GM12801 (cell line): ENCODE data around the gene ONECUT3.

Experiments used
- TF ChIP-seq, protein P1 (sequence below): IDR thresholded peaks from one replicate; pipeline ENCODE4 v1.5.1; 2011; ENCODE audit warnings: control low read depth; ENCODE audit not compliant: insufficient read length; ENCODE audit errors: extremely low read depth

Gene ONECUT3

GRCh38 chr19:1773184-1773583 lies 19.9 kb downstream of the ONECUT3 start:
- TF ChIP-seq, protein P1, sequence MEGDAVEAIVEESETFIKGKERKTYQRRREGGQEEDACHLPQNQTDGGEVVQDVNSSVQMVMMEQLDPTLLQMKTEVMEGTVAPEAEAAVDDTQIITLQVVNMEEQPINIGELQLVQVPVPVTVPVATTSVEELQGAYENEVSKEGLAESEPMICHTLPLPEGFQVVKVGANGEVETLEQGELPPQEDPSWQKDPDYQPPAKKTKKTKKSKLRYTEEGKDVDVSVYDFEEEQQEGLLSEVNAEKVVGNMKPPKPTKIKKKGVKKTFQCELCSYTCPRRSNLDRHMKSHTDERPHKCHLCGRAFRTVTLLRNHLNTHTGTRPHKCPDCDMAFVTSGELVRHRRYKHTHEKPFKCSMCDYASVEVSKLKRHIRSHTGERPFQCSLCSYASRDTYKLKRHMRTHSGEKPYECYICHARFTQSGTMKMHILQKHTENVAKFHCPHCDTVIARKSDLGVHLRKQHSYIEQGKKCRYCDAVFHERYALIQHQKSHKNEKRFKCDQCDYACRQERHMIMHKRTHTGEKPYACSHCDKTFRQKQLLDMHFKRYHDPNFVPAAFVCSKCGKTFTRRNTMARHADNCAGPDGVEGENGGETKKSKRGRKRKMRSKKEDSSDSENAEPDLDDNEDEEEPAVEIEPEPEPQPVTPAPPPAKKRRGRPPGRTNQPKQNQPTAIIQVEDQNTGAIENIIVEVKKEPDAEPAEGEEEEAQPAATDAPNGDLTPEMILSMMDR = no peak

- TF ChIP-seq, protein P1 = no peak
Observed at GRCh38 chr19:1774989-1775772, 21.9 kb downstream of the ONECUT3 start.

DNA sequence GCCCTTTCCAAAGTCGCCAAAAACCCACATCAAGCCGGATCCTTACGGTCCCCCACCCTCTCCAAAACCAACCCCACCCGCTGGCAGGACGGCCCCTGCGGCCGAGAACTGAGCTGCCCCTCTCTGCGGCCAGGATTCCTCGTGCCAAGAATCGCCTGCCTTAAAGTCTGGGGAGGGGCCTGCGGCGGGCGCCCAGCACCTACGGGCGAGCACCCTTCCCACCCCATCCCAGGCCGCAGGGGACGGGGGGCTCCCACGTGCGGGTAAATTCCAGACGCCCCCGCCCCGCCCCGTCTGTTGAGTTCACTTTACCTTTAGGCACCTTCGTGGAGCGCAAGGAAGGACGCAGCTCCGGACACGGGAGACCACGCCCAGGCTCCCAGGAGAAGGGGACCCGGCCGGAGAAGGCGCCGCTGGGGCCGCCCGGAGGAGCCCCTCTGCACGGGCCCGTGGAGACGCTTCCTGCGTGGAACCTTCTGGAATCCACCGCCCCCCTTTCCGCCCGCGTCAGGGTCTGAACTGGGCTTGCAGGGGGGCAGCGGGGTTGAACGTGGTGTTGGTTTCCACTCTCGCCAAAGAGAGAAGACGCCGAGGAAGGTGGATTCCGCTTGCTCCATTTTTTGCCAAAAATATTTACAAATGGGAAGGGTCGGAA lies 22.8 kb downstream of the ONECUT3 start:
- TF ChIP-seq, protein P1 = no peak

GRCh38 chr19:1776606-1777147 lies 23.4 kb downstream of the ONECUT3 start:
- TF ChIP-seq, protein P1 = no peak

- TF ChIP-seq, protein P1 = no peak
Observed at GRCh38 chr19:1777149-1777548, 23.8 kb downstream of the ONECUT3 start.

DNA sequence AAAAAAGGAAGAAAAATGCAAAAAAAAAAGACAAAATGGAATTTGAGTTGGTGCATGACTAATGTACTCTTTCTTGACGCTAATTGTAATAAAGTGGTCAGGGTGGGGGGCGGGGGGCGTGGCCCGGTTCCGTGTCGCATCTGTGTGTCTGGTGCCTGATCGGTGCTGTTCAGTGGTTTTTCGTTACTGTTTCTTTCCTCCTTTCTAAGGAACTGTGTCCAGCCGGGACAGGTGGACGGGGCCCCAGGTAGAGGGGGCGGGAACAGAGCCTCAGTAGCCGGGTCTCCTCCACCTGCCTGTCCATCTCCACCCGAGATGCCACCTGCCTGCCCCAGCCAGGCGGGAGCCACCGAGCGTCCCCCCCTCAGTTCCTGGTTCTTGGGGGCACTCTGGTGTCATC lies 26.3 kb downstream of the ONECUT3 start:
- TF ChIP-seq, protein P1 = no peak

DNA sequence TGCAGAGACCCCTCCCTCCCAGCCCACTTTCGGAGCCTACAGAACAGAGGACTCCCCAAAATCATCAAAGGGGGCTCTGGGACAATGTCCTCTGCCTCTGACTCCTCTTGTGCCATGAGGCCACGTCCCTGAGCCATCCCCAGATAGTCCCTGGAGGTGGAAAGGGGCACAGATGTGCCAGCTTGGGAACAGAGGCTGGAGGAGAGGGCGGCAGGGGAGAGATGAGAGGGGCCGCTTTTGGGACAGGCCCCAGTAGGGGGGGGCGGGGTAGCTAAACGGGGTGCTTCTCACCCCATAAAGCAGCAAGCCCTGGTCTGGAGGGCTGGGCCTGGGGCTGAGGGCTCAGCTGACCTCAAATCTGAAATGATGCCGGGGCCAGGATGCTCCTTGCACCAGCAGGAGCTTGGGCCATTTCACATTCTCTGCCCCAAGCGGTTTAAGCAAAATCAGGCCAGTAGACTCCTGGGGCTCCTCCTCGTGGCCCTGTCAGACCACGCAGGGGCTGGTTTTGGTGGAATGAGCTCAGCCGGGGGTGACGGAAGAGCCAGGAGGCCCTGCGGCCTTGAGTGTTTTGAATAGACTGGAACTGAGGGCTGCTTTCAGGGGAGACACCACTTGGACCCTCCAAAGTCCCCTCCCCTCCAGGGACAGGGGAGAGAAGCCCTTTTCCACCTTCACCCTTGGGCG lies 27.1 kb downstream of the ONECUT3 start:
- TF ChIP-seq, protein P1 = no peak
